GM10266 (cell line): ENCODE measurements around the gene CACNG8.
"Not testable (repeated sequence)": the region's sequence is repeated elsewhere in the genome, so short reads cannot be mapped to it uniquely, and the experiment has no call there.

ENCODE experiments used
- DNase-seq: peaks from one replicate; pipeline ENCODE4 v3.0.0; 2012; ENCODE audit errors: extremely low spot score
- CTCF ChIP-seq: IDR thresholded peaks from 2 replicates; pipeline ENCODE4 v1.5.1; 2012; ENCODE audit warnings: mild to moderate bottlenecking, low read depth; ENCODE audit not compliant: control insufficient read depth, insufficient read depth; ENCODE audit errors: missing control alignments

Gene CACNG8

DNA sequence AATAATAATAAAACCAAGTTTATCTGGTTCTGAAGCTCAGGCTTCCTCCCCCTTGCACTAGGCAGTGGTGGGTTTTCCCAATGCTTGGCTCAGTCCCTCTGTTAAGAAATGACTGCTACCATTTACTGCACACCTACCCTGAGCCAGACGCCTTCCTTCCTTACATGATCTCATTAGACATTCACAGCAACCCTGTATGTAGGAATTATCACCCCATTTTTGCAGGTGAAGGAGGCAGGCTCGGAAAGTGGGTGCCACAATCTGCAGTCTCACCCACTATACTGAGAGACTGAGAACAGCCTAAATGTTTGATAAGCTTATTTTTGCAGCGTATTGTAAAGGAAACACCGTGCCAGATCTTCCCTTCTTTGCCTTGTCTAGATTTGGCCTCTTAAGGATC is 18.3 kb upstream of the CACNG8 start:
- no peak for DNase-seq

GRCh38 chr19:53944933-53945332 is 17.8 kb upstream of the CACNG8 start:
- TF ChIP-seq CTCF = no peak
- DNase-seq = no peak

More for the DNA sequence above, 18.3 kb upstream of the CACNG8 start:
- TF ChIP-seq CTCF = no peak

GRCh38 chr19:53945441-53945840 is 17.3 kb upstream of the CACNG8 start:
- no peak for DNase-seq

GRCh38 chr19:53945998-53946397 is 16.7 kb upstream of the CACNG8 start:
- TF ChIP-seq CTCF = no peak
- no peak for DNase-seq

More at GRCh38 chr19:53945441-53945840, 17.3 kb upstream of the CACNG8 start:
- TF ChIP-seq CTCF = no peak

DNA sequence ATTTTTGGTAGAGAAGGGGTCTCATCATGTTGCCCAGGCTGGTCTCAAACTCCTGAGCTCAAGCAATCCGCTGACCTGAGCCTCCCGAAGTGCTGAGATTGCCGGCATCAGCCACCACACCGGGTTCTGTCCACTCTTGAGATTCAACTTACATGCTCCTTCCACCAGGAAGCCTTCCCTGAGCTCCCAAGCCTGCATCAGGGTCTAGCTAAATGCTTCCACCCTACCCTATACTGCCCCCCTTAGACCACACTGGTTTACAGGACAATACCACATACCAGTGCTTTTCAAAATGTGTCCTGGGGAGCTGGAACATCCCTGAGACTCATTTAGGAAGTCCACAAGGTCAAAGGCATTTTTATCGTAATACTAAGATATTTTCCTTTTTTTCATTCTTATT is 15.1 kb upstream of the CACNG8 start:
- no peak for TF ChIP-seq CTCF
- DNase-seq = no peak

GRCh38 chr19:53948611-53949010 is 14.1 kb upstream of the CACNG8 start:
- DNase-seq = not testable (repeated sequence)

GRCh38 chr19:53951436-53951835 is 11.3 kb upstream of the CACNG8 start:
- no peak for DNase-seq

More at GRCh38 chr19:53951436-53951835, 11.3 kb upstream of the CACNG8 start:
- no peak for TF ChIP-seq CTCF
